NB4 (cell line): ENCODE measurements around the gene TOB1.

ENCODE experiments used
- POLR2A ChIP-seq: IDR thresholded peaks from 2 replicates; pipeline ENCODE4 v1.6.1; 2011; ENCODE audit warnings: mild to moderate bottlenecking; ENCODE audit not compliant: insufficient read length; ENCODE audit errors: extremely low read depth
- TF ChIP-seq, protein P1 (sequence below): IDR thresholded peaks from one replicate; pipeline ENCODE4 v1.5.1; 2012; ENCODE audit warnings: low read depth, low read length
- TF ChIP-seq, protein P2 (sequence below): IDR thresholded peaks from 2 replicates; pipeline ENCODE4 v1.6.1; 2011; ENCODE audit warnings: low read depth, low read length

DNA sequence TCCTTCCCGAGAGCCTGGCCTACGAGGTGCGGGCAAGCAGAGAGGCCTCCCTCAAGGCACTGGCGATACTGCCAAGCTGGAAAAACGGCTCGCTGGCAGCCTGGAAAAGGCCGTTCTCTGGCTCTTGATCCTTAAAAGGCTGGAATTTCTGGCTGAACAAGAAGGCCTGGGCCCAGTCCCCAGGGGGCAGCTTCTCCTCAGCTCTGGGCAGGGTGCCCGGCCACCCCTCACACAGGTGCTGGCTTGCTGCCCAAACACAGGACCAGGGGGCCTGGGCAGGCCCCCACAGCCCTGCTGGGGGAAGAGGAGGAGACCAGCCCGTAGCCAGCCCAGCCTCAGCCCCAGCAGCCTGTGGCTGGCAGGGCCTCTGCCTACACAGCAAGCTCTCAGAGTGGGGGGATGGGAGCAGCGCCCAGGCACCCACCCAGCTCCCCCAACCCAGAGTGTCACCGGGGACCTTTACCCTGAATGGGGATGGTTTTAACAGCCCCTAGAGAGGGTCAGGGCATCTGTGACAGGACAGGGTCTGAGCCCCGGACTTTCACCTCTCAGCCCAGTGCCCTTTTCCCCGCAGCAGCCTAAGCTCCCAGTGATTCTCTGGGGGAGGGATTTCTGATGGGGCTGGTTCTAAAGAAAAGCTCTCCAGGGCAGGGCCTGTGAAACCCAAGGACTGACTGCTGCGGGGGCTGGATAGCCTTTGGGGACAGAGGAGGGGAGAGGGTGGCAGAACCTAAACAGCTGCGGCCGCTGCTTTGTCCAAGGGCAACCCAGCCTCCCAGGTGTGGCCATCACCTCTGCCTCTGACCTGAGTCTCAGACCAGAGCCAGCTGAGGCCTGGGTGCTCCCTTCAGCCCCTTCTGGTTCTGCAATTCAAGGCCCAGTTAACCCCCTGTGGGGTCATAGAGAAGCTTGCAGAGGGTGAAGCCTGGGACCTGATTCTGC, 38.6 kb upstream of the TOB1 start:
- TF ChIP-seq, protein P1, sequence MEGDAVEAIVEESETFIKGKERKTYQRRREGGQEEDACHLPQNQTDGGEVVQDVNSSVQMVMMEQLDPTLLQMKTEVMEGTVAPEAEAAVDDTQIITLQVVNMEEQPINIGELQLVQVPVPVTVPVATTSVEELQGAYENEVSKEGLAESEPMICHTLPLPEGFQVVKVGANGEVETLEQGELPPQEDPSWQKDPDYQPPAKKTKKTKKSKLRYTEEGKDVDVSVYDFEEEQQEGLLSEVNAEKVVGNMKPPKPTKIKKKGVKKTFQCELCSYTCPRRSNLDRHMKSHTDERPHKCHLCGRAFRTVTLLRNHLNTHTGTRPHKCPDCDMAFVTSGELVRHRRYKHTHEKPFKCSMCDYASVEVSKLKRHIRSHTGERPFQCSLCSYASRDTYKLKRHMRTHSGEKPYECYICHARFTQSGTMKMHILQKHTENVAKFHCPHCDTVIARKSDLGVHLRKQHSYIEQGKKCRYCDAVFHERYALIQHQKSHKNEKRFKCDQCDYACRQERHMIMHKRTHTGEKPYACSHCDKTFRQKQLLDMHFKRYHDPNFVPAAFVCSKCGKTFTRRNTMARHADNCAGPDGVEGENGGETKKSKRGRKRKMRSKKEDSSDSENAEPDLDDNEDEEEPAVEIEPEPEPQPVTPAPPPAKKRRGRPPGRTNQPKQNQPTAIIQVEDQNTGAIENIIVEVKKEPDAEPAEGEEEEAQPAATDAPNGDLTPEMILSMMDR, result no peak
- TF ChIP-seq POLR2A, result no peak
- TF ChIP-seq, protein P2, sequence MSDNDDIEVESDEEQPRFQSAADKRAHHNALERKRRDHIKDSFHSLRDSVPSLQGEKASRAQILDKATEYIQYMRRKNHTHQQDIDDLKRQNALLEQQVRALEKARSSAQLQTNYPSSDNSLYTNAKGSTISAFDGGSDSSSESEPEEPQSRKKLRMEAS, result no peak
